GM13977 (cell line): ENCODE results near the gene GPSM1.
"Not testable (repeated sequence)": the region's sequence is repeated elsewhere in the genome, so short reads cannot be mapped to it uniquely, and the experiment has no call there.

Source experiments
- DNase-seq: peaks from one replicate; pipeline ENCODE4 v3.0.0; 2012; ENCODE audit warnings: low spot score
- CTCF ChIP-seq: IDR thresholded peaks from 2 replicates; pipeline ENCODE4 v1.5.1; 2012; ENCODE audit warnings: mild to moderate bottlenecking, control low read depth; ENCODE audit not compliant: insufficient read depth; ENCODE audit errors: extremely low read depth, missing control alignments
- in situ Hi-C: fragments of 300-500 bp; cut with MboI; formaldehyde crosslinking; loops from one replicate; pipeline ENCODE4 v1.12.0; 2022; ENCODE audit warnings: low sequenced_read_pairs, low pct_unique_long_range_greater_than_20kb, mixed read lengths, inconsistent platforms; ENCODE audit not compliant: unreplicated experiment

Gene GPSM1

GRCh38 chr9:136314944-136315343, 12.4 kb upstream of the GPSM1 start:
- TF ChIP-seq CTCF: no peak
- no peak for DNase-seq
- in situ Hi-C loops: no loop called here

- in situ Hi-C loops: no loop called here
- no peak for DNase-seq
- no peak for TF ChIP-seq CTCF
Observed at GRCh38 chr9:136316271-136316751, 11.0 kb upstream of the GPSM1 start.

GRCh38 chr9:136316896-136317676, 10.3 kb upstream of the GPSM1 start:
- in situ Hi-C loops: no loop called here
- TF ChIP-seq CTCF: no peak
- DNase-seq: no peak

GRCh38 chr9:136317695-136318094, 9.6 kb upstream of the GPSM1 start:
- DNase-seq: no peak
- TF ChIP-seq CTCF: no peak
- in situ Hi-C loops: no loop called here

- no peak for TF ChIP-seq CTCF
- in situ Hi-C loops: no loop called here
- no peak for DNase-seq
Observed at GRCh38 chr9:136318111-136318775, 9.1 kb upstream of the GPSM1 start.

GRCh38 chr9:136318776-136319241, 8.5 kb upstream of the GPSM1 start:
- TF ChIP-seq CTCF: no peak
- in situ Hi-C loops: no loop called here

GRCh38 chr9:136319244-136319643, 8.1 kb upstream of the GPSM1 start:
- DNase-seq, in situ Hi-C loops: not testable (repeated sequence)

More at GRCh38 chr9:136318776-136319241, 8.5 kb upstream of the GPSM1 start:
- DNase-seq: no peak

- in situ Hi-C loops, DNase-seq: not testable (repeated sequence)
Observed at GRCh38 chr9:136319955-136320354, 7.4 kb upstream of the GPSM1 start.

- DNase-seq, in situ Hi-C loops: not testable (repeated sequence)
Observed at GRCh38 chr9:136320972-136321371, 6.4 kb upstream of the GPSM1 start.
